HCT116 (cell line): Measurements from ENCODE around the gene EVC. TPM values are rescaled to one million over a fixed set of nuclear protein-coding genes. Genes with fewer than 3 reads are reported as not detected.

Experiments used
- ATAC-seq: fragments of 200-7000 bp; cut with Tn5 transposase; 2 replicates; pipeline ENCODE4 v1.9.1; 2020; ENCODE audit warnings: mild to moderate bottlenecking, moderate library complexity
- BruUV-seq: library from RNA; stranded (reverse); fragments of 400-500 nt; replicated peaks from 2 replicates; lab custom pipeline; 2021; lab: Mats Ljungman, UMichigan
- CTCF ChIA-PET: fragments of 300-600 bp; sonication (Branson Sonifier 250); formaldehyde crosslinking; loops from one replicate; lab custom pipeline; 2021; ENCODE audit warnings: antibody characterized with exemption; lab: Charles Lee
- POLR2A ChIA-PET: fragments of 300-600, 350-600 bp; sonication (Branson Sonifier 250); formaldehyde crosslinking; loops from one replicate; lab custom pipeline; 2021; ENCODE audit warnings: antibody characterized with exemption; lab: Charles Lee
- RAD21 ChIA-PET, 2 experiments: fragments of 300-600 bp; sonication (Branson Sonifier 250); formaldehyde crosslinking; loops; one replicate each; lab custom pipeline; 2023; ENCODE audit warnings: low total read pairs in 2 of 2; ENCODE audit not compliant: uncharacterized antibody in 2 of 2, unreplicated experiment in 2 of 2, low non-redundant PET in 1 of 2; lab: Charles Lee
- DNase-seq: peaks from one replicate; pipeline ENCODE4 v3.0.0-alpha.2; 2010; ENCODE audit warnings: low read depth, low spot score
- H2AFZ ChIP-seq: fragments of 200-600 bp; shearing (Covaris generic), sonication (generic); 2 replicates; pipeline ENCODE4 v1.6.1; 2017; ENCODE audit warnings: low read depth, mixed run types, mixed read lengths, antibody characterized with exemption, low read length; ENCODE audit not compliant: poor library complexity, severe bottlenecking
- H3K27ac ChIP-seq: 2 replicates; pipeline ENCODE4 v1.5.1; 2012; ENCODE audit warnings: low read depth, low read length
- H3K27me3 ChIP-seq: fragments of 200-600 bp; sonication (generic); 2 replicates; pipeline ENCODE4 v1.6.1; 2016; ENCODE audit warnings: mixed run types, low read length, mixed read lengths; ENCODE audit not compliant: insufficient read depth
- H3K36me3 ChIP-seq, 2 experiments: fragments of 200-500 bp in 1 of 2; fragments of 200-600 bp in 1 of 2; sonication (Bioruptor generic) in 1 of 2; sonication (generic) in 1 of 2; 2 replicates each; pipeline versions ENCODE4 v1.5.1 to v1.6.1; 2014 to 2016; ENCODE audit warnings: low read length in 2 of 2, inconsistent platforms in 1 of 2, mixed read lengths in 1 of 2, mixed run types in 1 of 2; ENCODE audit not compliant: insufficient read depth in 2 of 2, control insufficient read depth in 1 of 2
- H3K4me1 ChIP-seq, 2 experiments: fragments of 200-600 bp in 1 of 2; sonication (generic) in 1 of 2; 2 replicates each; pipeline versions ENCODE4 v1.5.1 to v1.6.1; 2012 to 2017; ENCODE audit warnings: low read length in 2 of 2, inconsistent platforms in 1 of 2, mild to moderate bottlenecking in 1 of 2, mixed read lengths in 1 of 2, mixed run types in 1 of 2, moderate library complexity in 1 of 2; ENCODE audit not compliant: insufficient read depth in 2 of 2, control insufficient read depth in 1 of 2
- H3K4me2 ChIP-seq: fragments of 200-600 bp; sonication (generic); 2 replicates; pipeline ENCODE4 v1.6.1; 2017; ENCODE audit warnings: mixed run types, low read length, mixed read lengths
- H3K4me3 ChIP-seq, 2 experiments: fragments of 200-600 bp in 1 of 2; sonication (generic) in 1 of 2; replicated peaks in 1 of 2; 2 replicates each; pipeline ENCODE4 v1.5.1; 2011 to 2016; ENCODE audit warnings: low read length in 2 of 2, control low read depth in 1 of 2, low read depth in 1 of 2, mild to moderate bottlenecking in 1 of 2, mixed read lengths in 1 of 2, mixed run types in 1 of 2
- H3K79me2 ChIP-seq: fragments of 200-600 bp; sonication (generic); 2 replicates; pipeline ENCODE4 v1.6.1; 2017; ENCODE audit warnings: mild to moderate bottlenecking, mixed run types, low read length, moderate library complexity, mixed read lengths; ENCODE audit not compliant: insufficient read depth
- H3K9ac ChIP-seq: fragments of 200-600 bp; sonication (generic); 2 replicates; pipeline ENCODE4 v1.6.1; 2016; ENCODE audit warnings: low read length, mixed read lengths
- H3K9me2 ChIP-seq: fragments of 200-600 bp; sonication (generic), shearing (Covaris generic); 2 replicates; pipeline ENCODE4 v1.6.1; 2017; ENCODE audit warnings: mixed run types, mild to moderate bottlenecking, moderate library complexity; ENCODE audit not compliant: insufficient read depth
- H3K9me3 ChIP-seq, 2 experiments: fragments of 200-500 bp in 1 of 2; fragments of 200-600 bp in 1 of 2; sonication (Bioruptor generic) in 1 of 2; sonication (generic) in 1 of 2; 2 replicates each; pipeline ENCODE4 v1.6.1; 2014 to 2017; ENCODE audit warnings: low read length in 2 of 2, mixed read lengths in 2 of 2, inconsistent platforms in 1 of 2, low read depth in 1 of 2, mild to moderate bottlenecking in 1 of 2, mixed run types in 1 of 2, moderate library complexity in 1 of 2; ENCODE audit not compliant: control insufficient read depth in 1 of 2, insufficient read depth in 1 of 2
- H4K20me1 ChIP-seq: fragments of 200-600 bp; sonication (generic), shearing (Covaris generic); 2 replicates; pipeline ENCODE4 v1.6.1; 2017; ENCODE audit warnings: mixed run types, mild to moderate bottlenecking, moderate library complexity; ENCODE audit not compliant: insufficient read depth
- CBX3 ChIP-seq: IDR thresholded peaks from 2 replicates; pipeline ENCODE4 v1.6.1; 2012; ENCODE audit warnings: low read depth
- EGR1 ChIP-seq: IDR thresholded peaks from 2 replicates; pipeline ENCODE4 v1.6.1; 2012; ENCODE audit warnings: low read depth
- EZH2phosphoT487 ChIP-seq: fragments of 200-600 bp; IDR thresholded peaks from 2 replicates; pipeline ENCODE4 v1.6.1; 2018; ENCODE audit warnings: antibody characterized with exemption, borderline replicate concordance
- JUND ChIP-seq: IDR thresholded peaks from 2 replicates; pipeline ENCODE4 v1.6.1; 2012
- POLR2A ChIP-seq: IDR thresholded peaks from 2 replicates; pipeline ENCODE4 v1.7.0; 2011; ENCODE audit warnings: borderline replicate concordance; ENCODE audit not compliant: insufficient read depth, insufficient read length; ENCODE audit errors: extremely low read depth
- SP1 ChIP-seq: IDR thresholded peaks from 2 replicates; pipeline ENCODE4 v1.6.1; 2012; ENCODE audit warnings: low read depth
- SRF ChIP-seq: IDR thresholded peaks from 2 replicates; pipeline ENCODE4 v1.6.1; 2012; ENCODE audit warnings: low read depth
- TCF7L2 ChIP-seq: IDR thresholded peaks from 2 replicates; pipeline ENCODE4 v1.7.0; 2011; ENCODE audit warnings: borderline replicate concordance, inconsistent platforms; ENCODE audit not compliant: insufficient read depth, insufficient read length; ENCODE audit errors: extremely low read depth
- YY1 ChIP-seq: IDR thresholded peaks from 2 replicates; pipeline ENCODE4 v1.6.1; 2011; ENCODE audit warnings: low read length, low read depth, moderate library complexity, mild to moderate bottlenecking; ENCODE audit not compliant: insufficient replicate concordance; ENCODE audit errors: extremely low read depth
- ZBTB33 ChIP-seq: IDR thresholded peaks from 2 replicates; pipeline ENCODE4 v1.6.1; 2011; ENCODE audit warnings: mild to moderate bottlenecking, low read length, moderate library complexity; ENCODE audit not compliant: insufficient replicate concordance; ENCODE audit errors: extremely low read depth
- ZFX ChIP-seq: fragments of 450-650 bp; IDR thresholded peaks from 2 replicates; pipeline ENCODE4 v1.6.1; 2017
- ZNF274 ChIP-seq: fragments of 200-500 bp; sonication (Bioruptor generic); IDR thresholded peaks from 2 replicates; pipeline ENCODE4 v1.6.1; 2014; ENCODE audit warnings: mild to moderate bottlenecking, low read depth, low read length, inconsistent platforms
- intact Hi-C: fragments of 100-400 bp; cut with micrococcal nuclease; formaldehyde crosslinking; loops from 2 replicates; pipeline ENCODE4 v1.10.0; 2022
- total RNA-seq: library from RNA; stranded (reverse); gene quantifications from one replicate; pipeline ENCODE4 v1.2.1, GENCODE V29; 2021; ENCODE audit not compliant: unreplicated experiment

Gene EVC
- total RNA-seq, 1 experiment from 2014 or later, result 0.15 TPM

- CTCF ChIA-PET, result interaction anchor here (0.7 kb wide), 1 partner anchor 196 kb away, joined by 3 read pairs; no protein-coding TSS in a partner anchor
- intact Hi-C loops, result no loop called here
- peaks cover 3% of the 10 kb centered on the region; the same call in 1 of the 2 replicates for H3K27me3 ChIP-seq
- no peak overlapping the region for H3K4me3 ChIP-seq
- H3K4me1 ChIP-seq, result no peaks in the 10 kb centered on the region
- BruUV-seq, result no TSS peak
- H3K9me3 ChIP-seq, result no peaks in the 10 kb centered on the region
- DNase-seq (no peak), ATAC-seq (no peak)
- no peaks in the 10 kb centered on the region for H4K20me1 ChIP-seq
- RAD21 ChIA-PET, result no interaction called here
- H3K4me2 ChIP-seq, result no peak overlapping the region
- no peaks in the 10 kb centered on the region for H3K36me3 ChIP-seq
- TF ChIP-seq TCF7L2 (no peak), JUND (no peak), POLR2A (no peak), ZNF274 (no peak), SRF (no peak), CBX3 (no peak), SP1 (no peak), EGR1 (no peak), EZH2phosphoT487 (no peak), YY1 (no peak), ZFX (no peak), ZBTB33 (no peak)
- POLR2A ChIA-PET, result no interaction called here
- H3K79me2 ChIP-seq, result no peaks in the 10 kb centered on the region
- no peak overlapping the region for H3K9ac ChIP-seq
- no peak overlapping the region for H2AFZ ChIP-seq
- H3K27ac ChIP-seq, result no peak overlapping the region
- H3K9me2 ChIP-seq, result no peaks in the 10 kb centered on the region
Observed at GRCh38 chr4:5799406-5799805, 88.4 kb downstream of the EVC start.
